GM18505 (cell line): ENCODE measurements around the gene ZP1.

ENCODE experiments used
- ATAC-seq: cut with Tn5 transposase; IDR thresholded peaks from one replicate; pipeline ENCODE4 v1.9.1; 2021; ENCODE audit not compliant: unreplicated experiment
- POLR2A ChIP-seq: IDR thresholded peaks from 4 replicates; pipeline ENCODE4 v1.6.1; 2011; ENCODE audit warnings: borderline replicate concordance; ENCODE audit not compliant: insufficient read depth, insufficient read length; ENCODE audit errors: extremely low read depth

ZP1 gene

GRCh38 chr11:60851327-60852104, 15.8 kb upstream of the ZP1 start:
- no peak for ATAC-seq

GRCh38 chr11:60852117-60852981, 15.0 kb upstream of the ZP1 start:
- TF ChIP-seq POLR2A = no peak
- ATAC-seq = no peak

More at GRCh38 chr11:60851327-60852104, 15.8 kb upstream of the ZP1 start:
- TF ChIP-seq POLR2A = no peak

GRCh38 chr11:60852982-60853950, 14.1 kb upstream of the ZP1 start:
- no peak for TF ChIP-seq POLR2A
- no peak for ATAC-seq

GRCh38 chr11:60854140-60854846, 13.0 kb upstream of the ZP1 start:
- TF ChIP-seq POLR2A = no peak
- no peak for ATAC-seq

- no peak for TF ChIP-seq POLR2A
- no peak for ATAC-seq
Measured at GRCh38 chr11:60854847-60855725, 12.3 kb upstream of the ZP1 start.

- no peak for ATAC-seq
- TF ChIP-seq POLR2A = no peak
Measured at GRCh38 chr11:60855726-60856633, 11.4 kb upstream of the ZP1 start, which contains the start of gene PTGDR2. TSS of gene PTGDR2 (minus strand) at chr11:60855950. CDS start at chr11:60853722, 2,228 bp downstream.

- no peak for ATAC-seq
Measured at GRCh38 chr11:60857378-60858232, 9.7 kb upstream of the ZP1 start.

GRCh38 chr11:60858236-60858635, 9.1 kb upstream of the ZP1 start:
- ATAC-seq = no peak
- TF ChIP-seq POLR2A = no peak

More at GRCh38 chr11:60857378-60858232, 9.7 kb upstream of the ZP1 start:
- TF ChIP-seq POLR2A = no peak

- ATAC-seq = no peak
- no peak for TF ChIP-seq POLR2A
Measured at GRCh38 chr11:60858731-60859464, 8.4 kb upstream of the ZP1 start.
